Hematopoietic multipotent progenitor cell treated with erythropoietin and hydrocortisone succinate and interleukin-3 and kit ligand, for 17 days (in vitro differentiated cells): Measurements from ENCODE around the gene LGALS4.
"Not testable (repeated sequence)": the region's sequence is repeated elsewhere in the genome, so short reads cannot be mapped to it uniquely, and the experiment has no call there.

Experiments used
- DNase-seq: peaks from one replicate; pipeline ENCODE4 v3.0.0-alpha.2; 2015; ENCODE audit warnings: low spot score

LGALS4 gene

GRCh38 chr19:38821230-38821825, 8.6 kb upstream of the LGALS4 start:
- DNase-seq, result not testable (repeated sequence)

GRCh38 chr19:38819231-38819920, 6.6 kb upstream of the LGALS4 start:
- DNase-seq, result no peak

GRCh38 chr19:38817081-38817480, 4.3 kb upstream of the LGALS4 start:
- DNase-seq, result no peak

- no peak for DNase-seq
Observed at GRCh38 chr19:38816131-38816750, 3.5 kb upstream of the LGALS4 start.

GRCh38 chr19:38815059-38816001, 2.6 kb upstream of the LGALS4 start:
- no peak for DNase-seq

- not testable (repeated sequence) for DNase-seq
Observed at GRCh38 chr19:38813932-38814331, 1.2 kb upstream of the LGALS4 start.

GRCh38 chr19:38813323-38813722, 578 bp upstream of the LGALS4 start:
- no peak for DNase-seq

GRCh38 chr19:38812009-38812840, 520 bp downstream of the LGALS4 start:
- DNase-seq, result no peak

GRCh38 chr19:38809592-38810252, 3.0 kb downstream of the LGALS4 start:
- DNase-seq, result no peak

GRCh38 chr19:38808741-38809140, 4.0 kb downstream of the LGALS4 start:
- no peak for DNase-seq

- DNase-seq, result not testable (repeated sequence)
Observed at GRCh38 chr19:38807374-38808098, 5.2 kb downstream of the LGALS4 start.

- DNase-seq, result no peak
Observed at GRCh38 chr19:38806371-38806770, 6.4 kb downstream of the LGALS4 start.

- no peak for DNase-seq
Observed at GRCh38 chr19:38805180-38805579, 7.6 kb downstream of the LGALS4 start.

- no peak for DNase-seq
Observed at GRCh38 chr19:38803543-38803942, 9.2 kb downstream of the LGALS4 start.

- no peak for DNase-seq
Observed at GRCh38 chr19:38801359-38802095, 11.2 kb downstream of the LGALS4 start.

GRCh38 chr19:38800577-38801347, 12.0 kb downstream of the LGALS4 start:
- DNase-seq, result no peak

GRCh38 chr19:38799104-38799503, 13.6 kb downstream of the LGALS4 start:
- no peak for DNase-seq

- not testable (repeated sequence) for DNase-seq
Observed at GRCh38 chr19:38797781-38798180, 15.0 kb downstream of the LGALS4 start.

- no peak for DNase-seq
Observed at GRCh38 chr19:38796154-38796553, 16.6 kb downstream of the LGALS4 start.
